Nephron (organoid): Measurements from ENCODE around the gene CNIH2.

Experiments used
- H3K27ac Mint-ChIP-seq, 3 experiments: 2 replicates each; pipeline ENCODE4 v1.8.0; 2020; ENCODE audit warnings: mixed read lengths in 3 of 3, mild to moderate bottlenecking in 2 of 3, moderate library complexity in 1 of 3
- H3K27me3 Mint-ChIP-seq: 2 replicates; pipeline ENCODE4 v1.8.0; 2021; ENCODE audit warnings: low read depth, mild to moderate bottlenecking, moderate library complexity, mixed read lengths
- H3K36me3 Mint-ChIP-seq: 2 replicates; pipeline ENCODE4 v1.8.0; 2020; ENCODE audit warnings: low read depth, mixed read lengths
- H3K4me1 Mint-ChIP-seq: 2 replicates; pipeline ENCODE4 v1.8.0; 2020; ENCODE audit warnings: mixed read lengths
- H3K4me3 Mint-ChIP-seq, 3 experiments: 2 replicates each; pipeline ENCODE4 v1.8.0; 2020; ENCODE audit warnings: mild to moderate bottlenecking in 3 of 3, mixed read lengths in 3 of 3, moderate library complexity in 2 of 3
- H3K9me3 Mint-ChIP-seq: 2 replicates; pipeline ENCODE4 v1.8.0; 2020; ENCODE audit warnings: mixed read lengths
- CTCF ChIP-seq, 3 experiments: fragments of 200-600 bp; sonication (generic); IDR thresholded peaks; one replicate each; pipeline ENCODE4 v1.5.0; 2021; ENCODE audit warnings: antibody characterized with exemption in 3 of 3; ENCODE audit not compliant: unreplicated experiment in 3 of 3

The CNIH2 gene

GRCh38 chr11:66279092-66279734, 1.2 kb downstream of the CNIH2 start:
- Mint-ChIP-seq H3K27ac (peak overlapping the region in 1 of 3 experiments; percentile 28), H3K4me3 (peak overlapping the region; percentile 79 to 84 (median 81)), H3K36me3 (peaks cover 15% of the 10 kb centered on the region), H3K27me3 (peaks cover 4% of the 10 kb centered on the region), H3K9me3 (no peaks in the 10 kb centered on the region), H3K4me1 (peaks cover 25% of the 10 kb centered on the region)
- no peak for TF ChIP-seq CTCF (IDR thresholded peaks at IDR 0.05; ENCODE audit: unreplicated experiment in 3 of 3)

GRCh38 chr11:66280428-66280827, 2.5 kb downstream of the CNIH2 start:
- H3K36me3 Mint-ChIP-seq, result peaks cover 5% of the 10 kb centered on the region
- peaks cover 4% of the 10 kb centered on the region for H3K27me3 Mint-ChIP-seq
- H3K4me1 Mint-ChIP-seq, result peaks cover 15% of the 10 kb centered on the region
- H3K9me3 Mint-ChIP-seq, result no peaks in the 10 kb centered on the region
- H3K27ac Mint-ChIP-seq, result no peak overlapping the region
- H3K4me3 Mint-ChIP-seq, result peak overlapping the region; percentile 23 to 79 (median 39)
- TF ChIP-seq CTCF (IDR thresholded peaks at IDR 0.05; ENCODE audit: unreplicated experiment in 3 of 3), result no peak

GRCh38 chr11:66281001-66281400, 3.0 kb downstream of the CNIH2 start:
- Mint-ChIP-seq H3K27ac (no peak overlapping the region), H3K4me3 (peak overlapping the region; percentile 3 to 64 (median 55)), H3K4me1 (peaks cover 12% of the 10 kb centered on the region), H3K27me3 (peaks cover 4% of the 10 kb centered on the region), H3K9me3 (no peaks in the 10 kb centered on the region), H3K36me3 (peaks cover 3% of the 10 kb centered on the region)
- TF ChIP-seq CTCF (IDR thresholded peaks at IDR 0.05; ENCODE audit: unreplicated experiment in 3 of 3), result no peak

- Mint-ChIP-seq H3K4me3 (peak overlapping the region in 2 of 3 experiments; percentile 30 to 37), H3K27me3 (peaks cover 4% of the 10 kb centered on the region), H3K4me1 (peaks cover 16% of the 10 kb centered on the region), H3K27ac (no peak overlapping the region), H3K9me3 (no peaks in the 10 kb centered on the region), H3K36me3 (no peaks in the 10 kb centered on the region)
- no peak for TF ChIP-seq CTCF (IDR thresholded peaks at IDR 0.05; ENCODE audit: unreplicated experiment in 3 of 3)
These were observed 3.9 kb downstream of the CNIH2 start for GRCh38 chr11:66281776-66282467.

GRCh38 chr11:66282468-66283455, 4.8 kb downstream of the CNIH2 start:
- Mint-ChIP-seq H3K4me3 (peak overlapping the region in 1 of 3 experiments; percentile 35), H3K4me1 (peaks cover 16% of the 10 kb centered on the region), H3K9me3 (no peaks in the 10 kb centered on the region), H3K36me3 (no peaks in the 10 kb centered on the region), H3K27me3 (peaks cover 4% of the 10 kb centered on the region), H3K27ac (no peak overlapping the region)
- peak; percentile 95 to 96 (median 95) for TF ChIP-seq CTCF (IDR thresholded peaks at IDR 0.05; ENCODE audit: unreplicated experiment in 3 of 3)
